ENCODE data around the gene SART3.
"Not testable (repeated sequence)": the region's sequence is repeated elsewhere in the genome, so short reads cannot be mapped to it uniquely, and the experiment has no call there.

Gene SART3

DNA sequence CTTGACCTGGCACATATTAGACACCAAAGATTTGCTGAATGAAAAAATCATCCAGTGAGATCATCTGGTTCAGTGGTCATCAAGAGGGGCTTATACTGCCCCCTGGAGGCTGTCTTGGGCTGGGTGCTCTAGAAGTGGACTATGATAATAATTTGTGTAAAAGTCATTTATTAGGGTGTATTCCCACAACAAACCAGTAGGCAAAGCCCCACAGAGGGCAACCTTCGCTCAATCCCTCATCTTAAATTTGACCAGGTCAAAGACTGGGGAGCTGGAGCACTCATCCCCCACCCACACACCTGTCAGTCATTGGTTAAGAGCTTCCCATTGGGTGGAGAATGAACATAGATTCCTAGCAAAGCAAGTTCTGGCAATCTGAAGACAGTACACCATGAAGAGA is 65.9 kb downstream of the SART3 start:
- no peak for DNase-seq (ENCODE audit: low read depth in 2 of 2, low spot score in 1 of 2)

DNA sequence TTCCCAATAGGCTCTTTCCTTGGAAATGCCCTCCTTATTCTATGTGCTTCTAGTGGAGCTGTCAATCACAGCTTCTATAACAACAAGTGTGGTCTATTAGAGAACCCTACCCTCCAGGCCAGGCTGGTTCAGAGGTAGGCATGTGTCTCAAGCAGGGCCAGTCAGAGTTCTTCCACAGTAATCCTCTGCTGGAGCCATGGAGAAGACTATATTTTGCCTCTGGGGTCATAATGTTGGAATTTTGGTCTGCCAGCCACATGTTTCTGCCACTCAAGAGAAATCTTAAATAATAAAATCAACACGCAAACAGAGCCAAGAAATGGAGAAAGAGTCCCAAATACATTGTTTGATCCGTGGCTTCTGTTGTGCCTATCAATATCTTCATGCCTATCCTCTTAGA is 69.7 kb downstream of the SART3 start:
- DNase-seq (ENCODE audit: low read depth in 2 of 2, low spot score in 1 of 2): no peak

DNA sequence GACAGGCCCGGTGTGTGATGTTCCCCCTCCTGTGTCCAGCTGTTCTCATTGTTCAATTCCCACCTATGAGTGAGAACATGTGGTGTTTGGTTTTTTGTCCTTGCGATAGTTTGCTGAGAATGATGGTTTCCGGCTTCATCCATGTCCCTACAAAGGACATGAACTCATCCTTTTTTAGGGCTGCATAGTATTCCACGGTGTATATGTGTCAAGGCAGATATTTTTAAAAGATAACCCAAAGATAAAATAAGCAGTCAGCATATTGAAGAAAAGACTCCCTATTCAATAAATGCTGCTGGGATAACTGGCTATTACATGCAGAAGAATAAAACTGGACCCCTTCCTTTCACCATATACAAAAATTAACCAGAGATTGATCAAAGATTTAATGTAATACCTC is 73.9 kb downstream of the SART3 start:
- DNase-seq (ENCODE audit: low read depth in 2 of 2, low spot score in 1 of 2): not testable (repeated sequence)

DNA sequence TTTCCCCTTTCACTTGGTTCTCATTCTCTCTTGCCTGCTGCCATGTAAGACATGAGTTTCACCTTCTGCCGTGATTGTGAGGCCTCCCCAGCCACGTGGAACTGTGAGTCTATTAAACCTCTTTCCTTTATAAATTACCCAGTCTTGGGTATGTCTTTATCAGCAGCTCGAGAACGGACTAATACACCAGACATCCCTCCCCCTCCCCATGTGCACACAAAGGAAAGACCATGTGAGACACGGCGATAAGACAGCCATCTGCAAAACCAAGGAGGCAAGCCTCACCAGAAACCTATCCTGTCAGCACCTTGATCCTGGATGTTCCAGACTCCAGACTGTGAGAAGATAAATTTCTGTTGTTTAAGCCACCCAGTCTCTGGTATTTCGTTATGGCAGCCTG is 75.6 kb downstream of the SART3 start:
- DNase-seq (ENCODE audit: low read depth in 2 of 2, low spot score in 1 of 2): not testable (repeated sequence)

DNA sequence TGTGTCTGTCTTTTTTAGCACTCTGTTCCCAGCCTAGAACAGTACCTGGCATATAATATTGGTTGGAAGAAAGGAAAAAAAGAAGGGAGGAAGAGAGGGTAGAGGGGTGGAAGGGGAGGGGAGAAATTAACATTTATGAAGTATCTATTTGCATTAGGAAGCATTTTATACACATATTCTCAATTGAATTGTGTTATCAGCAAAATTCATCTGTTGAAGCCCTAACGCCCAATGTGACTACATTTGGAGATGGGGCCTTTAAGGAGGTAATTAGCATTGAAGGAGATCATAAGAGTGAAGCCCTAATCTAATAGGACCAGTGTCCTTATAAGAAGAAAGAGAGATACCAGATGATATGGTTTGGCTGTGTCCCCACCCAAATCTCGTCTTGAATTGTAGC is 76.1 kb downstream of the SART3 start:
- DNase-seq (ENCODE audit: low read depth in 2 of 2, low spot score in 1 of 2): no peak

DNA sequence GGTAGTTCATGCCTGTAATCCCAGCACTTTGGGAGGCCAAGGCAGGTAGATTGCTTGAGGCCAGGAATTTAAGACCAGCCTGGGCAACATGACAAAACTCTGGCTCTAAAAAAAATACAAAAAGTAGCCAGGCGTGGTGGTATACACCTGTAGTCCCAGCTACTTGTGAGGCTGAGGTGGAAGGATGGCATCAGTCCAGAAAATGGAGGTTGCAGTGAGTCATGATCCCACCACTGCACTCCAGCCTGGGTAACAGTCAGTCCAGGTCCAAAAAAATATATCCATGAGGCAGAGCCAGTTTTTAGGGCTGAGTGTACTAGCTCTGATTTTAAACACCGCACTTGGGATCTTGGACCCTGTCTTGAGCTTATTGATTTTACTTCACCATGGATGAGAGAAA is 76.5 kb downstream of the SART3 start:
- no peak for DNase-seq (ENCODE audit: low read depth in 2 of 2, low spot score in 1 of 2)

DNA sequence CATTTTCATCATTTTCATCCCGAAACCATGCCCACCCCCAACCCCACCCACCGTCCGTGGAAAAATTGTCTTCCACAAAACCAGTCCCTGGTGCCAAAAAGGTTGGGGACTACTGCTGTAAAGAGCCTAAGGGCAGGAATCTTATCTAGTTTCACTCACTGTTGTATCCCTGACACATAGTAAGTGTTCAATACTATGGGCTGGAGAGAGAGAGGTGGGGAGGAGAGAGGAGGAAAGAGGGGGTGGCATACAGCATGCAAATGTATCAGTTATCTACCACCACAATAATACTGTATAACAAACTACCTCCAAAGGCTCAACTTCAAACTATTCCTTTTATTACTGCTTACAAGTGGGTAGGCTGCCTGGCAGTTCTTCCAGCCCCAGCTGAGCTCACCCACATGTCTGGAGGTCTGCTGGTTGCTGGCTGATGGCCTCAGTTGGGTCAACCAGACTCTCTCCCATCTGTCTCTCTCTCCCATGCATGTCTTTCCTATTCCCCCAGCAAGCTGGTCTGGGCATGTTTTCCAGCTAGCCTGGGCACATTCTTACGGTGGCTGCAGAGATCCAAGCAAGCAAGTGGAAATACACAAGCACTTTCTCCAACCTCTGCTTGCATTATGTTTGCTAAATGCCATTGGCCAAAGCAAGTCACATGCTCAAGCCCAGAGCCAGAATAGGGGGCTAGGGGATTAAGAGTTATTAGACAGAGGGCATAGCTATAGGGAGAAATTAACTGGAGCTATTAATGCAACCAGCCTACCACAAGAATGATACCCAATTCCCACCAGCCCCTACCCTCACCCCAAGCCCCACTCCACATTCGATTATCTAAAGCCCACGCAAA is 77.5 kb downstream of the SART3 start:
- no peak for DNase-seq (ENCODE audit: low read depth in 2 of 2, low spot score in 1 of 2)

DNA sequence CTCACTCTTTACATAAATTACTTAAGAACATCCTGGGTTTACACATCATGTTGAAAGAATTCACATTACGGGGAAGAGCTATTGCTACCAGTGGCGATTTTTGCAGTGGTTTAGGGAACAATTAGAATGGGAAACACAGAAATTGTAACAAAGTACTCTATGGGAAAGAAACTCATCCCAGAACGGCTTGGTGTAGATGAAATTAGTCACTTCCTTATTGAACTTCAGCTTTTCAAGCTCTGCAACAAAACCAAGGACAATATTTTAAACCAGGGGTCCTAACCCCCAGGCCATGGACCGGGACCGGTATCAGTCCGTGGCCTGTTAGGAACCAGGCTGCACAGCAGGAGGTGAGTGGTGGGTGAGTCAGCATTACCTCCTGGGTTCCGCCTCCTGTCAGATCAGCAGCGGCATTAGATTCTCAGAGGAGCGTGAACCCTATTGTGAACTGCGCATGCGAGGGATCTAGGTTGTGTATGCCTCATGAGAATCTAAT is 78.2 kb downstream of the SART3 start:
- no peak for DNase-seq (ENCODE audit: low read depth in 2 of 2, low spot score in 1 of 2)

DNA sequence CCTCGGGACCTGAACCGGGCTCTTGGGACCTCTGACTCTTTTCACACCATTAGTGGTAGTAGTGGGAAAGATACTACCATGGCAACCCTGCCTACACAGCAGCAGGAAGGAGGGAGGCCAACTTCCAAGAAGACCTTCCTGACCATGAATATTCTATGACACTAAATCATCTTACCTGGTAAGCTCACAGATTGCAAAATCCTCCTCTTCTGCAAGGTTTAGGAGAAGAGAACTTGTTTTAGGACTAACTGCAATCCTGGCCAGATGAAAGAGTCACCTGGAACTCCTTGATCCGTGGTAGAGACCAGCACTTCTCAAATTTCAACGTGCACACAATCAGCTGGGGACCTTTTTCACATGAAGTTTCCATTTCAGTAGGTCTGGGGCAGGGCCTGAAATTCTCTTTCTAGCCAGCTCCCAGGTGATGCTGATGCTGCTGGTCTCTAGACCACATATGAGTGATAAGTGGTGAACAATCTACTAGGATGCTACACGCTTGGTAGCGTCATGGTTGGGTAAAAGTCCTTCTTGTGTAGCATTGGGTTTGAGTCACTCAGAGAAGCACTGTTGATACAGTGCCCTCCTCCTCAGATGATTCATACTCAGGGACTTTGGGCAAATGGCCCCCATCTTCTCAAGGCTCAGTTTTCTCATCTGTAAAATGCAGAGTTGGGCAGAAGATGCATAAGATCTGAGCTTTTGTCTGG is 81.5 kb downstream of the SART3 start:
- DNase-seq (ENCODE audit: low read depth in 2 of 2, low spot score in 1 of 2): no peak

DNA sequence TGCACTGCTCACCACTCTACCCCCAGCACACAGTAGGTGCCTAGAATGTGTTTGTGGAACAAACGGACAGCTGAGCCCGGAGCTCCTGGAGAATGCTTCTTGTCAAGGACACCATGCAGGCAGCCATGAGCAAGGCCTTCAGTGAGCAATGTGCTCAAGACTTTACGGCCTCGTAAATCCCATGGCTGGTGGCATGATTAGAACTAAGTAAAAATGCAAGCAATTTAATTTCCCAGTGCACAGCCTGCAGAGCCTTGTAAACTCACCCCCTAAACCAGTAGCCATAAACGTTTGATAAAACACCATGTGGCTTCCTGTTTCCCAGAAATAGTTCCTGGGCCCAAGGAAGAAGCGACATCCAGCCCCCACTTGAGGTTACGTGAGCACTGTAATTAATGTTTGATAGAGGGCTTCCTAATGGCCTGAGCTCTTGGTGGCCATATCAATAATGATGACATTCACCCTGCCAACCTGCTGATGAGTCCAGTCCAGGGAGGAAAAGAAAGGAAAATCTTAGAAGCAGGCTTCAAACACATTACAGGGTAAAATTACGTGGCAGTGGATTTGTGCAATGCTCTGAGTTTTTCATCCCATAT is 82.3 kb downstream of the SART3 start:
- no peak for DNase-seq (ENCODE audit: low read depth in 2 of 2, low spot score in 1 of 2)

DNA sequence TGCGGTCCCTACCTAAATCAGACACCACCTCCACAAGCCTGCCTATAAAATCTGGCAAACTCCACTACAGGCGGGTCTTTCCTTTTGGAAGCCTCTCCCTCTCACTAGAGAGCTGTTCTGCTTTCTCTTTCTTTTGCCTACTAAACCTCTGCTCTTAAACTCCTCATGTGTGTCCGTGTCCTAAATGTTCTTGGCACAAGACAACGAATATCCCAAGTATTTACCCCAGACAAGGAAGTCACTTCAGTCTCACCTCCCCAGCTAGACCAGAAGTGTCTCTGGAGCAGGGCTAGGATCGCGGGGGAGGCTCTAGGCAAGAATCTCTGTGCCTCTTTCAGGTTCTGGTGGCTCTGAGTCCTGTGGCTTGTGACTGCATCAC is 83.1 kb downstream of the SART3 start:
- no peak for DNase-seq (ENCODE audit: low read depth in 2 of 2, low spot score in 1 of 2)

DNA sequence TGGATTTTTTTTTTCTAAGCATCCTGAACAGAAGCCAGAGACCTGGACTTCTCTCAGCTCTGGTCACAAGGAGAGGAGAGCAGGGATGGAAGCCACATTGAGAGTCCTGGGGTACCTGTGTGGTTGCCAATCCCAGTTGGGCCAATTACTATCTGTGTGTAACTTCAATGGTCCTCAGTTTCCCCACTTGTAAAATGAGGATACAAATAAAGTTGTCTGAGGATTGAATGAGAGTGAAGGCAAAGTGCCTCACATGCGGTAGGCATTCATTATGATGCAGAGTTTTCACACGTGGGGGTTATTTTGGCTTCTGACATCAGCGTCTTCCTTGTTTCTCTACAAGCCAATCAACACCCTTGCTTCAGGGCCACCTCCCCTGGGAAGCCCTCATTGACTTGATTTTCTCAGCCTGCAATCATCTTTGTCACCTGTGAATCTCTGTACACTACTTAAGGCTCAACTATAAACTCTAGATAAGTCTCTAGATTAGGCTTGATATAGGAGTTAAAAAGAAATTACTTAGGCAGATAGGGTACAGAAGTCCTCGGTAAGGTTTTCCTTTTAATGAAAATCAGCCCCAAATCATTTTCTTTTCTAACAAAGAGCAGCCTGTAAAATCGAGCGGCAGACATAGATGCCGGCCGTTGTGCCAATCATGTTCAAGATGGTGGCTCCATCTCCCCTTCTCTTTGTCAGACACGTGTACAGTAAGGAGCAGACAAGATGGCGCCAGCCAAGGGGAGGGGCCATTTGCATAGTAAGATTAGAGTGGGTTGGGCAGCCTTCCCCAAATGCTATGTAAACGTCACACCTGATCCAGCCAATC is 83.7 kb downstream of the SART3 start:
- no peak for DNase-seq (ENCODE audit: low read depth in 2 of 2, low spot score in 1 of 2)

DNA sequence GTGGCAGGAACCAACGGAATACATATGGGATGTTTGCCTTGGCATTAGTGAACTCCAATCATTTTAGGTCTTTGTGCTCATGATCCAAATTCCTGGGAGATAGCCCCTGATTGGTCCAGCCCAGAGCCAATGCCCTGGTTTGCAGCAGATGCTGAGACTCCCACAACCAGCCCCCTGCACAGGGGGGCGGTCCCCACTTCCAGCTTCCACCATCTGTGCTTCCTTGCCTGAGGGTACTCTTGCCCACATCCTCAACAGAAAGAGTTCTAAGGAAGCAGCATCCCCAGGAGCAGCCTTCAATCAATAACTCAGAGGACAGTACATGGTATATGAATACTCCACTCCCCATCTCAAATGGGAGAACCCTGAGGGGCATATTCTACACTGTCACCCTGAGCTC is 85.6 kb downstream of the SART3 start:
- DNase-seq (ENCODE audit: low read depth in 2 of 2, low spot score in 1 of 2): no peak

DNA sequence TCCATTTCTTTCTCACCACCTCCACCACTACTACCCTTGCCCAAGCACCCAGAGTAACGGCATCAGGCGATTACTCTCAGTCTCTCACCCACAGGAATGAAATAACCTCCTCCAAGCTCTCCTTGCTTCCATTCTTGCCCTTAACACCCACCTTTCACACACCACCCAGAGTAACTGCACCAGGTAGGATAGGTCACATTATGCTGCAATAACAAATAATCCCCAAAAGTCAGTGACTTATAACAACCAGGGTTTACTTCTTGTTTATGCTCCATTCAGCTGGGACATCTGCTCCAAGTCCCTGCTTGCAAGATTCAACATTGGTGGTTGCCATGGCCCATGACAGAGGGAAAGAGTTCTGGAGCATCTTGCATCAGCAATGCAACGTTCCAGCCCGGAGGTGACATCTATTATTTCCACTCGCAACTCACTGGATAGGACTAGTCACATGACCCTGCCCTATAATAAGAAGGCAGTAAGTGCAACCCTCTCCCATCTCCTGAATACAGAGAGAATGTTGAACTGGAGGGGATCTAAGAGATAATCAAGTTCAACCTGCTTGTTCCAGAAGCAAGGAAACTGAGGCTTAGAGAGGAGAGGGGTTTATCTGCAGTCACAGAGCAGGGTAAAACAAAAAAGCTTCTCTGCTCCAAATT is 87.4 kb downstream of the SART3 start:
- DNase-seq (ENCODE audit: low read depth in 2 of 2, low spot score in 1 of 2): no peak

All from stimulated activated CD8-positive, alpha-beta memory T cell treated with anti-CD3 and anti-CD28 coated beads, Interleukin-4, amount 100 ng/mL, for 1 hour (primary cell).